Measurements from ENCODE around the gene NUDT3.

DNA sequence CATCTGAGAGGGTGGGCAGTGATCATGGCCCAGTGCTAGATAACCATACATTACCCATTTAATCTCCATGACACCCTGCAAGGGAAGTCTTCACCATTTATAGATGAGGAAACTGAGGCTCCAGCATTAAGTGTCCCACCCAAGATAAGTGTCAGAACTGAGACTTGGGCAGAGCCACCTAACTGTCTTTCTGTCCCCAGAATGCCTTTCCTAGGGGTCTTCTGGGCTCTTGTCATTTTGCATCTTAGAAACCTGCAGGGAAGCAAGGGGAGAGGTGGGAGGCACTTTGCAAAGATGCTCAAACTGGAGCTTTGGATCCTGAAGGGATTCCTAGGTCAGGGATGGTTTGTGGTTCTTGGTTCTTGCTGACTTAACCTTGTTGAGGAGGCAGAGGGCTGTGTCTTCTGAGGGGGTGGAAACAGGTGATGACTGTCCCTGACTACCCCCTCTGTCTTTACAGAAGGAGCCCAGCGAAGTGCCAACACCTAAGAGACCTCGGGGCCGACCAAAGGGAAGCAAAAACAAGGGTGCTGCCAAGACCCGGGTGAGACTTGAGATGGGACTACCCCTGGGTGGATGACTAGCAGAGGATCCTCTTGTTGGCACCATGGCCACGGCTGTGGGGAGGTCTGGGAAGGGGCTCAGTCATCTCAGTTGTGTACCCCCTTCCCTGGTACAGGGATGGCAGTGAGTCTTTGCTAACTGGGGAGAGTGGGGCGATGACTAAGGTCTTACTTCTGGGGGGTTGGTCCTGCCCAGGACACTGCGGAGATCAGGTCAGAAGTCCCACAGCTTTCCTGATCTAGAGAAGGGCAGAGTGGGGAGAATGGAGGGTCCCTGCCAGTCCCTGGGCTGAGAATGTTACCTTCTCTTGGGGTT is 150.0 kb downstream of the NUDT3 start:
- TF ChIP-seq, protein P1, sequence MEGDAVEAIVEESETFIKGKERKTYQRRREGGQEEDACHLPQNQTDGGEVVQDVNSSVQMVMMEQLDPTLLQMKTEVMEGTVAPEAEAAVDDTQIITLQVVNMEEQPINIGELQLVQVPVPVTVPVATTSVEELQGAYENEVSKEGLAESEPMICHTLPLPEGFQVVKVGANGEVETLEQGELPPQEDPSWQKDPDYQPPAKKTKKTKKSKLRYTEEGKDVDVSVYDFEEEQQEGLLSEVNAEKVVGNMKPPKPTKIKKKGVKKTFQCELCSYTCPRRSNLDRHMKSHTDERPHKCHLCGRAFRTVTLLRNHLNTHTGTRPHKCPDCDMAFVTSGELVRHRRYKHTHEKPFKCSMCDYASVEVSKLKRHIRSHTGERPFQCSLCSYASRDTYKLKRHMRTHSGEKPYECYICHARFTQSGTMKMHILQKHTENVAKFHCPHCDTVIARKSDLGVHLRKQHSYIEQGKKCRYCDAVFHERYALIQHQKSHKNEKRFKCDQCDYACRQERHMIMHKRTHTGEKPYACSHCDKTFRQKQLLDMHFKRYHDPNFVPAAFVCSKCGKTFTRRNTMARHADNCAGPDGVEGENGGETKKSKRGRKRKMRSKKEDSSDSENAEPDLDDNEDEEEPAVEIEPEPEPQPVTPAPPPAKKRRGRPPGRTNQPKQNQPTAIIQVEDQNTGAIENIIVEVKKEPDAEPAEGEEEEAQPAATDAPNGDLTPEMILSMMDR (IDR thresholded peaks at IDR 0.05): no peak
- TF ChIP-seq GABPA (IDR thresholded peaks at IDR 0.05; ENCODE audit: low read depth) (no peak), EZH2phosphoT487 (IDR thresholded peaks at IDR 0.05; ENCODE audit: borderline replicate concordance, low read depth) (no peak), RAD21 (IDR thresholded peaks at IDR 0.05; ENCODE audit: low read length) (no peak), CHD2 (IDR thresholded peaks at IDR 0.05; ENCODE audit: low read length, partially characterized antibody) (no peak), RCOR1 (IDR thresholded peaks at IDR 0.05; ENCODE audit: low read length) (no peak)
- TF ChIP-seq, protein P2, sequence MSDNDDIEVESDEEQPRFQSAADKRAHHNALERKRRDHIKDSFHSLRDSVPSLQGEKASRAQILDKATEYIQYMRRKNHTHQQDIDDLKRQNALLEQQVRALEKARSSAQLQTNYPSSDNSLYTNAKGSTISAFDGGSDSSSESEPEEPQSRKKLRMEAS (IDR thresholded peaks at IDR 0.05; ENCODE audit: low read depth): no peak
- TF ChIP-seq, protein P3, sequence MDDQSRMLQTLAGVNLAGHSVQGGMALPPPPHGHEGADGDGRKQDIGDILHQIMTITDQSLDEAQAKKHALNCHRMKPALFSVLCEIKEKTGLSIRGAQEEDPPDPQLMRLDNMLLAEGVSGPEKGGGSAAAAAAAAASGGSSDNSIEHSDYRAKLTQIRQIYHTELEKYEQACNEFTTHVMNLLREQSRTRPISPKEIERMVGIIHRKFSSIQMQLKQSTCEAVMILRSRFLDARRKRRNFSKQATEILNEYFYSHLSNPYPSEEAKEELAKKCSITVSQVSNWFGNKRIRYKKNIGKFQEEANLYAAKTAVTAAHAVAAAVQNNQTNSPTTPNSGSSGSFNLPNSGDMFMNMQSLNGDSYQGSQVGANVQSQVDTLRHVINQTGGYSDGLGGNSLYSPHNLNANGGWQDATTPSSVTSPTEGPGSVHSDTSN (IDR thresholded peaks at IDR 0.05): no peak
